Measurements from ENCODE around the gene PER1.
A peak's percentile ranks its signal among the peaks of the same experiment; 100 is the strongest.
"Not testable (repeated sequence)": the region's sequence is repeated elsewhere in the genome, so short reads cannot be mapped to it uniquely, and the experiment has no call there.

The PER1 gene

DNA sequence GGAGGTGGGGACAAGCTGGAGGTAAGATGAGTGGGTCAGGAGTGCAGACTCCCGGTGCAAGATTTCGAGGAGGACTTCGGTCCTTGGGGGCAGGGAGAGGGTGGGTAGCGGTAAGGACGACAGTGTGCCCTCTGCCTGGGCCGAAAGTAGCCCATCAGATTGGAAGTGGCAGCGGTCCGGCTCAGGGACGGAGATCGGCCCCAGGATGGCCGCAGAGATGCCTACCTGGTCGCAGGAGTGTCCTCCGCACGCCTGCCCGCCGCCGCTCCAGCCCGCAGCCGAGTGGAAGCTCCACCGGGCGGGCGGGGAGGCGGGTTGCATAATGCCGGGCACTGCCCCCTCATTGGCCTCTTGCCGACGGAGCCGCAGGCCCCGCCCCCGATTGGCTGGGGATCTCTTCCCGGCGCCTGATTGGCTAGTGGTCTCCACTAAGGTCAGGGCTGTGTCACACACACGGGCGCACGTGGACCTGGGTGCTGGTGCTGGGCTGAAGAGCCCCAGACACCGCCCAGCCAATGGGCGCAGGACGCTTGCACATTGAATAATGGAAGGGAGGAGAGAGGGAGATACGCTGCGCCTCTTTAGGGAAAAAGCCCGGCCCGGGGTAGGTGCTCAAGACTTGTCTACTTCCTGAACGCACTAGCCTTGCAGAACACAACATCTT lies at the start of gene PER1:
PER1 (minus strand) TSS at position 293 of the 664 bp plus-strand sequence. CDS start 1,698 bp downstream, outside the sequence.
- DNase-seq: peak; percentile 70 to 98 (median 94)

GRCh38 chr17:8192070-8192815 lies 40.0 kb upstream of the PER1 start:
- DNase-seq: peak; percentile 37 to 98 (median 91)

GRCh38 chr17:8190506-8190905 lies 38.3 kb upstream of the PER1 start:
- DNase-seq: no peak

GRCh38 chr17:8189711-8190477 lies 37.7 kb upstream of the PER1 start, which contains the start of gene BORCS6:
BORCS6 (minus strand) TSS chr17:8190180; CDS start chr17:8190140, 40 bp downstream.
- DNase-seq: peak; percentile 85 to 100 (median 98)

DNA sequence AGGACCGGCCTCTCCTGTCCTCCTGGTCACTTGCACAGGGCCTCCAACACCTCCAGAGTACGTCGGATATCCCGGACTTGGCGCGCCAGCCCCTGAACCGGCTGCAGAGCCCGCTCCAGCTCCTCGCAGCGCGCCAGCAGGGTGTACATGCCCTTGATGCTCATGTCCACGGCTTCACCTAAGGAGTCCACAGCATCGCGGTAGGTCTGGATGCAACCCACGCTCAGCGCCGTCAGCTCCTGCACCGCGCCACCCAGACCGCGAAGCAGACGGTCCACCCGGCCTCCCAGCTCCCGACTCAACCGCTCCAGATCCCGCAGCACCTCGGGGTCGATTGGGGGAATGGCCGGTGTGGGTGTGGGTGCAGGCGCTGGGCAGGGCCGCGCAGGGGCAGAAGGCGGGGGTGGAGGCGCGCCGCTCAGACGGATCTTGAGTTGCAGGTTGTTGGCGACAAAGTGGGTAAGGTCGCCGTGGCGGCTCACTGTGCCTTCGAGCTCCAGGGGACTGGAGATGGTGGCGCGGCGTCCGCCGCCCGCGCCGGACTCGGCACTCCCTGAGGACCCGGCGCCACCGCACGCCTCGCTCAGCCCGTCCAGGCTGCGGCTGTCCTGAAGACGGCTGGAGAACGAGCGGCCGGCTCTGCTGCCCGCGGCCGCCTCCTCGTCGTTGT lies 37.0 kb upstream of the PER1 start:
- DNase-seq: peak in 7 of 58 donors; percentile 11 to 52 (median 32)

DNA sequence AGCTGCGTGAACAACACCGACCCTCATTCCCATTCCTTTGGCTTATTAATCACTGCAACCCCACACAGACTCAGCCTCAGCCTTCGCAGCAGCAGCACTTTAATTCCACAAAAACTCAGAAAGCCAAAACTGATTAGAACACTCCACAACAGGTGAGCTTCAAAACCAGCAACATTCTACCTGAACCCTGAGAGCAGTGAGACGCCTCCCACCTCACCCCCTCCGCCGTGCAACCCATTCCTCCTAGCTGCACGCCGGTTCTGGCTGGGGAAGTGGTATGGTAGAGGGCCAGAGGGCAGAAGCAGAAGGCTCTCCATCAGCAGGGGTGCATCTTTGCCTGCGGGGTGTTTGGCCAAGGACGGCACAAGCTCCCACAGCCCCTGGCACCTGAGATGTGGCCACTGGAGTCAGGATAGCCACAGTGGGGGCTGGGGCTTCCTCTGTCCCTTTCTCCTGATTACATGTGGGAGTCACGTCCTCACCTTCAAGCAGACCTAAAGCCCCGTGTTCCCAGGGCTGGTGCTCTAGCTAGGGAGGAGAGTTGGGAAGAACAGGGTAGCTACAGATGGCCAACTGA lies 36.1 kb upstream of the PER1 start:
- DNase-seq: peak in 5 of 58 donors; percentile 7 to 36 (median 13)

DNA sequence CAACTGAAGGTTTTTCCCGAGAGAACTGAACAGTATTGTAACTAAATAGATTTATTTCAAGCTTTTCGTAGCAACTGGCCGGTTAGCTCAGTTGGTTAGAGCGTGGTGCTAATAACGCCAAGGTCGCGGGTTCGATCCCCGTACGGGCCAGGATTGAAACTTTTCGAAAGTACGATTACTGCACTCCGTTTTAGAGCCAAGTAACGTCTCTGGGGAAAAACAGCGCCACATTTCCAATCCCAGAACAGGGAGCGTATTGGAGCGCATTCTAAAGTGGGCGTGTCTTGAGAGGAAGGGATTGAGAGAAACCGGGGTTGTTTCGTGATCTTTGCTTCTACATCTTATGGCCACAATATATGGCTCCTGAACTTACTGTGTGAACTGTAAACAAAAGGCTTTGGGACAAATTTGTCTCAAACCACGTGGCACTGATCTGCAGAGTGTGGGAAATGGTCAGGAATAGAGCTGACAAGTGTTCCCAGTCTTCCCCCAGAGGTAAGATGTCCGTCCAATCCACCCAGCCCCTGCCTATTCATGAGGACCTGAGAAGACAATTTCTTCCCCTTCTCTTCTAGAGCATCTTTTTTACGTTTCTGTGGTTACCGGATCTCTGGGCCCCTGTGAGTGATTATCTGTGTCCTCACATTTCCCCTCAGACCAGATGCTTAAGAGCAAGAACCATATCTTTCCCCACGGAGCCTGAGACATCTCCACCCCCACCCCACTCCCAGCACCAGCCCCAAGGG lies 35.5 kb upstream of the PER1 start:
- DNase-seq: peak; percentile 15 to 95 (median 80)

GRCh38 chr17:8186787-8187516 lies 34.7 kb upstream of the PER1 start:
- peak; percentile 65 to 97 (median 90) for DNase-seq

GRCh38 chr17:8186446-8186786 lies 34.2 kb upstream of the PER1 start:
- peak in 1 of 58 donors; percentile 72 for DNase-seq

- DNase-seq: peak in 57 of 58 donors; percentile 42 to 92 (median 82)
These were observed 33.6 kb upstream of the PER1 start for GRCh38 chr17:8185582-8186445.

DNA sequence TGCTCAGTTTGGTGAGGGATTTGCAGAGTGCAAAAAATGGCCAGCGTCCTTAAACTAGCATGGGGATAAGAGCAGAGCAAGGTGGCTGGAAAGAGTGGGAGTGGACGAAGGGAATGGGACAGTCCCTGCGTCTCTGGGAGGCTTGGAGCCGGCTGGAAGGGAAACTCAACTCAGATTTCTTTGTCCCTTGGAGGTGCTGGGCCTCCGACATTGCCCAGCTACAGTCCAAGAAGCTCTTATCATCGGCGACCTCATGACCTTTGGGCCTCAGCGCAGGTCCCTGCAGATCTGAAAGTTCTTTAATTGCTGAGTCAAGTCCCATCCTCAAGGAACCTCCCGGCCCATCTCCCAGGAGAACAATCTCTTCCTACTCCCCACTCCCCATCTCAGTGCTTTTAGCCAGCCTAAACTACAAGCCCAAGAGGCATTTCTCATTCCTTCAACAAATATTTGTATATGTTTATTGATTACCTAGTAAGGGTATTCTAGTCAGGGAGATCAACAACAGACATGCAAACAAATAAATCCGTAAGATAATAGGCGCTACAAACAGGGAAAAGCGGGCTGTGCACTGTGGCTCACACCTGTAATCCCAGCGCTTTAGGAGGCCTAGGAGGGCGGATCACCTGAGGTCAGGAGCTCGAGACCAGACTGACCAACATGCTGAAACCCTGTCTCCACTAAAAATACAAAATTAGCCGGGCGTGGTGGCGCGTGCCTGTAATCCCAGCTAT lies 25.0 kb upstream of the PER1 start:
- DNase-seq: no peak

DNA sequence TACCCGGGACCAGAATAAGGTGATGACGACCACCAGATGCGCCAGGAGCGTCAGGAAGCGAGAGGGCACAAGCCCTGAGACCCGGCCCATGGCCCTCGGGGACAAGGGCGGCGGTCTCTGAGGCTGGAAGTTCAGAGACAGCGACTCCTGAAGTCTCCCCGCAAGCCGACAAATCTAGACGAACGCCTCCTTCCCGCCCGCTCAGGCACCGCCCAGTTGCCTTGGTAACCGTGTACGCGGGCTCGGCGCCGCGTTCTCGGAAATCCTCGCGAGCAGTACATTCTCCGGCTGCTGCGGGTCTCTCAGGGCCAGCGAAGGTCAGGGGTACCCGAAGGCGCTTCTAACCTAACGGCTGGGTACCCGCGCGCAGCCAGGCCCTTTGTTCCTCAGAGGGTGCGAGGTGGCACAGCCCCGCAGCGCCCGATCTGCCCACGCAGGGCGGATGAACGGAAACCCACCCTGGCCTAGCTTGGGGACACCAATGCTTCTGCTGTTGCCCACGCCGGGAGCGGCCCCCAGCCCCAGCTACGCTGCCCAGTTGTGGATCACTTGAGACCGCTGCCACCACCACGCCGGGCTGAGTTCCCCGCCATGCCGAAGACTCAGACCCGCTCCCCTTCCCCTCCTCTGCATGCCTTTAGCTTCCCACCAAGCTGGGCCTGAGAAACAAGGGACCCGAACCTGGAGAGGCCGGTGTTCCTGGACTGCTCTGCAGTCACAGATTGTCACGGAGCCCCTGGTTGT lies 24.2 kb upstream of the PER1 start, which contains the start of gene TMEM107:
TMEM107 (minus strand) TSS at position 184 of the 744 bp plus-strand sequence; CDS start at position 90, 94 bp downstream.
- DNase-seq: peak in 57 of 58 donors; percentile 11 to 89 (median 69)

DNA sequence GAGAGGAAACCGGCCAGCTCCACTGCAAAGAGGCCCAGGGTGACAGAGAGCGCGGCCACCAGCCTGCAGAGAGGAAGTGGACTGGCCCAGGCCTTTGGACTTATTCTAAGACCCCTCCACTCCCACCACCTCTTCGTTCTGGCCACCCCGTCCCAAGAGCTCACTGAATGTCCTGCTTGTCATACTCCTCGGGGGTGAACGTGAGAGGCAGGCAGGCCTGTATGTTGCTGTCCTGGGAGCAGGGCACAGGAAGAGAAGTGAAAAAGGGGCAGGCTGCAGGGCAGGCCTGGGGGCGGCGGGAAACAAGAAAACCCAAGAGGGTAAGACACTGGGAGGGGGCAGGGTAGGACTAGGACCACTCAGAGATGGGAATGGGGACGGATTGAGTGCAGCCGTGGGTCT lies 23.6 kb upstream of the PER1 start:
- peak in 5 of 58 donors; percentile 17 to 63 (median 48) for DNase-seq

DNA sequence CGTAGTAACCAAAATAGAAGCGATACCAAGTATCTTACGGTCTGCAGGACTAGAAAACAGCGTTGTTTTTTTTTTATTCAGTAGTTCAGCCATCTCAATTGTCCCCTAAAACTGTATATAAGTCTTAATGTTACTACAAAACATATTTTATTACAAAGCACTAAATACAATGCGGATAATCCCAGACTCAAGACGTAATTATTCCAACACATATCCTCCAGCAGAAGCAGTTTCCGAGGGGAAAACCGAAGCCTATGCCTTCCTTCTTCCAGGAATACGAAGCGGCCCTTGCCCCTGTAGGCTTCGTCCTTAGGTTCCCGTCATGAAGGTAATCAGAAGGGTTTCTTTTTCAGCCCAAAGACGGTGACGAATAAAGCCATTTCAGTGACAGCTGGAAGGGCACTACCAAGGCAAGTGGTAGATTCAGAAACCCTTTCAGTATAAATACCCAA lies 21.7 kb upstream of the PER1 start:
- DNase-seq: no peak

- DNase-seq: peak in 52 of 58 donors; percentile 33 to 92 (median 77)
These were observed 21.1 kb upstream of the PER1 start for GRCh38 chr17:8173056-8173870.

- not testable (repeated sequence) for DNase-seq
These were observed 18.0 kb upstream of the PER1 start for GRCh38 chr17:8170186-8170585.
